8988T (cell line): ENCODE results near the gene SMPD4.
"Not testable (repeated sequence)": the region's sequence is repeated elsewhere in the genome, so short reads cannot be mapped to it uniquely, and the experiment has no call there.

Experiments used
- DNase-seq: peaks from one replicate; pipeline ENCODE4 v3.0.0; 2011

The SMPD4 gene

GRCh38 chr2:130157354-130157753, 24.0 kb downstream of the SMPD4 start:
- not testable (repeated sequence) for DNase-seq

- no peak for DNase-seq
Measured at GRCh38 chr2:130156624-130157004, 24.8 kb downstream of the SMPD4 start.

- not testable (repeated sequence) for DNase-seq
Measured at GRCh38 chr2:130155956-130156623, 25.3 kb downstream of the SMPD4 start.

GRCh38 chr2:130154773-130155765, 26.3 kb downstream of the SMPD4 start:
- DNase-seq = no peak

- not testable (repeated sequence) for DNase-seq
Measured at GRCh38 chr2:130154423-130154770, 27.0 kb downstream of the SMPD4 start.

GRCh38 chr2:130153721-130154422, 27.5 kb downstream of the SMPD4 start:
- DNase-seq = not testable (repeated sequence)

DNA sequence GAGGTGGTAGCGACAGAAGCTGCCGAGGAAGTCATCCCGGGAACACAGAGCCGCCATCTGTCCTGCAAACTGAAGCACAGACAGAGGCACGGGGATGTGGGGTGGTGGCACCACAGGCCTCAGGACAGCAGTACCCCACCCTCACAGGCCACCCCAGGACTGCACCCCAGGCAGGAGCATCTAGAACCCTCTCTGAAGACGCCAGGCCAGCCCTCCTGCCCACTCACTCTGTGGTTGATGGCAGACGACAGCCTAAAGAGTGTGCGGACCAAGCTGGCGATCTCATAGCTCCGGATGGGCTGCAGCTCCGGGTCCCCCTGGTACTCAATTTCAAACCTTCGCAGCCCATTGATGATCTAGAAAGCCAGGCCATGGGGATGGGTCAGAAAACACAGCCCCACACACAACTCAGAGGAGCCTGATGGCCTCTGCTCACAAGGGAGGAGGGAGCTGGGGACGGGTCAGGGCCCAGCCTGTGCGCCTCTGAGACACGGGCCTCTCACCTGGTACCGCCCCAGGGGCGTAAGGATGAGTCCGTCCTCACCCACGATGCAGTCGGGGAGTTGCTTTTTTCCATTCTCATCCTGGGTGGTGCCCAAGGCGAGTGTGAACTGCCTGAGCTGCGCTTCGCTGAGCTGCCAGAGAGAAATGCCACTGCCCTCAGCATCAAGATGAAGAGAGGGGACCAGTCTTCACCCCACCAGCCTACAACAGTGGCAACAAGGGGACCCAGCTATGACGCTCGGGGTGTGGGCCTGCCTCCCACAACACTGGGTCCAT, 28.4 kb downstream of the SMPD4 start:
- DNase-seq = no peak

DNA sequence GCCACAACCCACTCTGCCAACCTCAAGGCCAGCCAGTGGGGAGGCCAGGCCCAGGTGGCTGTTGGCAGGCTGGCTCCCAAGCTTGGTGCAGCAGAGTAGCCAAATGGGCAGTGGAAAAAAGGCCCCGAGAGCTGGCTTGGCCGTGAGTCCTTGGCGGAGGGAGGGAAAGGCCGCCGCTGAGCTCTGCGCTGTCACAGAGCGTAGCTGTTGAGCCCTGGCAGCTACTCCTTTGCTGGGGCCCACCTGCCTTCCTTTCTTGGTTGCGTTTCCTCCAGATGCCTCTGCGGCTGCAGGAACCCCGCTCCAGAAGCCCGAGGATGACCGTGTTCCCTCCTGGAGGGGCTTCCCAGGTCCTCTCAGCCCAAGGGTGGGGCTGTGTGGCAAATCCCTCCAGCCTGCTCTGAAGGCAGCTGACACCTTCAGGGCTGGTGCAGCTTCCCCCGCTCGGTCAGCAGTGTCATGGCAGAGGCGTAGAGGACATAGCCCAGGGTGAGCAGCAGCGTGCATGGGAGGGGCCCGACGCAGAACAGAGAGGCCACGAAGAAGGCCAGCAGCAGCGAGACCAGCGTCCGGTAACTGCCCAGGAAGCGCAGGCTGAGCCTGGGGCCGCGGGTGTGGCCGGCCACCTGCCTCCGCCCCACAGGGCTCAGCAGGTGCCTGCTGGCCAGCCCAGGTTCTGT, 29.1 kb downstream of the SMPD4 start:
- not testable (repeated sequence) for DNase-seq

DNA sequence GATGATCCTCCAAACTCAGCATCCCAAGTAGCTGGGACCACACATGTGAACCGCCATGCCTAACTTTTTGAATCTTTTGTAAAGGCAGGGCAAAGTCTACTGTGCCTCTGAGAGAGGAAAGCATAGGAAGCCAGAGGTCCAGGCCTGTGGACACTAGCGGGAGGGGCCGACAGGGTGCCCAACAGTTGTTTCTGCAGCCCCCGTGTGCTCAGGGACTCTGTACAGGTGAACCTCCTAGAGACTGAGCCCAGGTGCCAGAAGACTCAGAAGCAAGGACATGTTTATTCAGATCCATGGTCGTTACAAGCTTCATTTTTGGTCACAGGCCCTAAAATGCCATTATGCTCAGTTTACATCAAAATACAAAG, 30.3 kb downstream of the SMPD4 start:
- DNase-seq = not testable (repeated sequence)

DNA sequence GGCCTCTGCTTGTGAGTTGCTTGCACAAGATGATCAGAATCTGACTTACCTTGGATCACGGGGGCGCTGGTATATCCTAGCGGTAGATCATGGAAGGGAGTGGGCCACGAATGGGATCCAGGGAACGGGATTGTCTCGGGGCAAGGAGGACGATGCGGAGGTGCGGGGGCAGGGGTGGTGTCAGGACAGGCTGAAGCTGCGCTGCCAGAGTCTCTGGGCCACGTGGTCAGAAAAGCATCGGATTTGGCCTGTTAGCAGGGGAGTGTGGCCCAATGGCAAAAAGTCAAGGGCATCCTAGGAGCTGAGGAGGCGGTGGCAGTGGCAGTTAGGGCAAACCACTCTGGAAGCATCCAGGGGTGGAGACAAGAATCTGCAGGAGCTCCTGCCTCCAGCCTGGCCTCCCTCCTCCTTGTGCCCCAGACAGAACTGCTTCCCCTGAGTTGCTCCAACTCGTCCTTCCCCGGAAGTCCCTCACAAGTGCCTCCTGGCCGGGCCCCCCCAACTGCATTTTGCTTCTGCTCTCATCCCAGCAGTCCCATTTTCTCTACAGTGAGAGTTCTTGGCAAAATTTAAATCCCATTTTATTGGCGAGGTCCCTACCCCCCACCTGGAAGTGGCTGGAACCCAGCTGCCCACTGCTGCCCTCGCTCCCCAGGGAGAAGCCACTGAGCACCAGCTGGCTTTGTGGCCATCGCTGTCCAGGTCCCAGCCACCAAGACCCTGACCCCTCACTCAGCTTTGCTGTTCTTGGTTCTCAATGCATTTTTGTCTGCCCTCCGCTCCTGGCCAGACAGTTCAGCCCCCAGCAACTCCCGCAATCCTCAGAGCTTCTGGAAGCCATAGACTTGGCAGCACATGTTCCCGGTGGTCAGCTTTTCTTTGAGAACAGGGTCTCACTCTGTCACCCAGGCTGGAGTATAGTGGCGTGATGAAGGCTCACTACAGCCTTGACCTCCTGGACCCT, 30.9 kb downstream of the SMPD4 start:
- no peak for DNase-seq

DNA sequence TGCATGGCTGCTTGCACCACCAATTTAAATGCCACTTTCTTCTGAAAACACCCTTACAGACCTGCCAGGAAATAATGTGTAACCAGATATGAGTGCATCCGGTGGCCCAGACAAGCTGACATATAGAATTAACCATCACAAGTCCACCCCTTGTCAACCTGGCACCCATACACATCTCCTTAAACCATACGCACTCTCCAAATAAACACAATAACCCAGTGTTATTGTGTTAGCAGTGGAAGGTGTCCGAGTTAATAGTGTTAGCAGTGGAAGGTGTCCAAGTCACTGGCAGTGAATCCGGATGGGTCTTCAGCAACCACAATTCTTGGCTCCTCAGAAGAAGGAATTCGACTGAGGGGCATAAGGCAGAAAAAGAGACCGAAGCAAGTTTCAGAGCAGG, 32.9 kb downstream of the SMPD4 start:
- not testable (repeated sequence) for DNase-seq

- DNase-seq = not testable (repeated sequence)
Measured at GRCh38 chr2:130145006-130145414, 36.4 kb downstream of the SMPD4 start, which contains the start of gene CCDC74B. TSS of gene CCDC74B (minus strand) at chr2:130145112. CDS start at chr2:130144996, 116 bp downstream.

DNA sequence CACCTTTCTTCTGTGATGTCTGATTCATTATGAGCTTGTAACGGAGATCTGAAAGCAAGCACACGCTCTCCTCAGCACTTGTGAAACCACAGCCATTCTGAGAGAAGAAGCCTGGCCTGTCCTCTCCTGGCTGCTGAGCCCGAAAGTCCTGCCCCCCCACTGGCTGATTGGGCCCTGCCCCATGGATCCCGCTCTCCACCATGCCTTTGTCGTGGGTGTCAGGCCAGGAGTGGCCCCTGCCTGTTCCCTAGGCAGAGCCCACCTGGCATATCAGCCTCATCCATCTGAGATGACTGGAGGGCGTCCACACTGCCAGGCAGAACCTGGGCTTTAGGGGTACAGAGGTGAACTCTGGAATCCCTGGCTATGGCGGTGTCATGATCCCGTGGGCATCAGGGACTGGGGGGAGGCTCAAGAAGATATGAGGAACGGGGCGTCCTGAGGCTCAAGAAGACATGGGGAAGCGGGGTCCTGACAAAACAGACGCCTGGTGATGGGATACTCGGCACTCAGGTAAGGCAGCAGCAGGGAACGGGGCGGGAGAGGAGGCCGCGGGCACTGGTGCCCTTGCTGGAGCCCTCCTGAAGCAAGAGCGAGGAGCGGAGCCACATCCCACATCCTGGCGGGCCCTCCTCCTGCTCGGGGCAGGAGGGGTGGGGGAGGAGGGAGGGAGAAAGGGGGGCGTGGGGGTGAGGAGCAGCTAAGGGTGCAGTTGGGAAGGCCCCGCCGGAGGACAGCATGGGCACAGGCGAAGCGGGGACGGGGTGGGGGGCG, 37.9 kb downstream of the SMPD4 start:
- not testable (repeated sequence) for DNase-seq

DNA sequence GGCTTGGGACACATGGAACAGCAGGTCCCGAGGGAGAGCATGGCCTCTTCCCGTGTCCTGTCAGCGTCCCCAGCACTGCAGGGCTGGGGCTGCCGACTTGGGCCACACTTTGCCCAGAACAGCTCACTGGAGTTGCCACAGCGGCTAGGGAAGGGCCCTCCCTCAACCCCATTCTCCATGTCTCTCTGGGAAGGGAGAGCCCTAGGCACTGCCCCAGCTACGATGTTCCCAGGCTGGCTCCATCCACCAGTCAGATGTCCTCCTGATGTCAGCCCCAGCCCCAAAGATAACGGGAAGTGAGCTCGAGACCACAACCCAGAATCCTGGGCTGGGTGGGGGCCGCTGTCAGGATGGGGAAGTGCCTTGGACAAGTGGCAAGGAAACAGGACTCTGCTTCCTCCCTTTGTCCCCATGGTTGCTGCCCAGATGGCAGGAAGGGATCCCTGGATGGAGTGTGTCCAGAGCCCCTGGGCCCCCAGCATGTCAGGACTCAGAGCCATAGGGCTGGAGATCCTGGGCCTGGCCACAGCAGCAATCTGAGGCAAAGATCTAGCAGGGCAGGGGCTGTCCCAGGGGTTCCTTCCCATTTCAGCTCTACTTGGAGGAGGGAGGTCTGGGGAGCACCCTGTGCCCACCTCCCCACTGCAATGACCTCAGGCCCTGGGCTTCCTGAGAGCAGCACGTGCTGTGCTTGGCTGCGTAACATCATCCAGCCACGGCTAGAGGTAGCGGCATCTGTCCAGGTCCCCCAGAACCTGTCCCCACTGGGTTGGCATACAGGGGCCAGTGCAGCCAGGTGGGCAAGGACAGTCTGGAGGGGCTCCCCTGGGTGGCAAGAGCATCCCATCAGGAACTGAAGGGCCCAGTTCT, 38.8 kb downstream of the SMPD4 start:
- DNase-seq = not testable (repeated sequence)

GRCh38 chr2:130141645-130142370, 39.6 kb downstream of the SMPD4 start:
- DNase-seq = not testable (repeated sequence)

DNA sequence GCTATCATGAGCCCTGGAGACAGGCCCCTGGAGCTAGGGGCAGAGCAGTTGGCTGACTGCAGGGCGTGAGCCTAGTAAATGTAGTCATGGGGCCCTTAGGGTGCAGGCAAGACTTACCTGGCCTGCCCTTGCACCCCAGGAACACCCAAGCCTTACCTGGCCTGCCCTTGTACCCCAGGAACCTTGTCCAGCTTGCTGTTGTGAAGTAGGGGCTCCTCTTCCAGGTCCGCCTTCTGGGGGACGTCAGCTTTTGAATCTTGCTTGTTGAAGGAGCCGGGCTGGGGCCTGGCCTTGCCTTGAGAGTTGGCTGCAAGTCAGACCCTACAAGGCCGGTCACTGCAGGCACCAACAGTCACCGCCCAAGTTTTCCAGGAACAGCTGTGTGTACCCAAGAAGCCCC, 40.4 kb downstream of the SMPD4 start:
- not testable (repeated sequence) for DNase-seq

DNA sequence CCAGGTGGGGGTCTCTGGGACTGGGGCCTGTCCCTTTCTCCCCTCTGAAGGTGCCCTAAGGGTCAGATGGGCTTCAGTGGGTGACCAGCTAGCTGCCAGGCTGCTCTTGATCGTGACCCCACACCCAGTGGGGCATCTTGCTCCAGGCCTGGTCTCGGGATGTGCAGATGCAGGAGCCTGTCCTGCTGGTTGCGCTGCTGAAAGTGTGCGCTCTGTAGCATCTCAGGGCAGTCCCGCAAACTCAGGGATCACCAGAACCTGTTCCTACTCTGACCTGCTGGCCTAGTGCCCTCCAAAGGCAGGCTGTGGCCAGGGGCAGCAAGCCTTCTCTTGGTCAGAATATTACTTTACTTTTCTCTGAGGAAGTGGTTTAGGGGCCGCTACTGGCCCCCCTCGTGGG, 40.9 kb downstream of the SMPD4 start:
- not testable (repeated sequence) for DNase-seq
